Upper lobe of left lung (tissue), 4 donors: ENCODE results near the gene KIF1A.

Experiments used
- CTCF ChIP-seq, 6 experiments: fragments of 450-650 bp in 4 of 6; fragments of 200-600 bp in 2 of 6; sonication (generic) in 2 of 6; IDR thresholded peaks; one replicate each; pipeline ENCODE4 v1.5.1; 2016 to 2019; ENCODE audit warnings: antibody characterized with exemption in 6 of 6
- POLR2A ChIP-seq, 4 donors: fragments of 450-650 bp; IDR thresholded peaks; one replicate each; pipeline ENCODE4 v1.5.1; 2016 to 2017; ENCODE audit warnings: antibody characterized with exemption in 4 of 4, mild to moderate bottlenecking in 2 of 4

GRCh38 chr2:240823449-240824336 is 3.7 kb upstream of the KIF1A start:
- TF ChIP-seq CTCF (IDR thresholded peaks at IDR 0.05) (no peak), POLR2A (IDR thresholded peaks at IDR 0.05) (no peak)
